Hippocampal formation (tissue), 2 donors: ENCODE data around the gene PKP4.
A peak's percentile ranks its signal among the peaks of the same experiment; 100 is the strongest.

Experiments
- DNase-seq, 2 donors: peaks; one replicate each; lab custom pipeline; 2025; lab: John Stamatoyannopoulos, UW

Gene PKP4

DNA sequence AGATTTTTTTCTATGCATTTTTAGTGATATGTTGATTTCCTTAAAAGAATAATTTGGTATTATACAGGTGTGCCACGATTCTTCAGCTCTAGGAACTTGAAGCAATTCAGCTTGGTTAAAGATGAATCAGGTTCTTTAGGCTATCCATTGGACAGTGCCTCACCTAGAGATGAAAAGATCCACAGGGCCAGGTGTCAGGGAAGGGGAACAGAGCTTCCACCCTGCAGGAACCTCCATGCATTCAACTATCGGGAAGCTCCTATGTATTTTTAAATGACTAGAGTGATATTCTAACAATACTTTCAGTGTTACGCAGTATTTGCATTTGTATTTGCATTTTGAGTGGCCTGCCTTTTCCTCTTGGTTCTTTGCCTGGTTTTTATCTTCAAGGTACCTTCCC is 40.2 kb downstream of the PKP4 start:
- DNase-seq: no peak

- no peak for DNase-seq
These were observed 40.7 kb downstream of the PKP4 start for GRCh38 chr2:158497486-158497885.

- DNase-seq: no peak
These were observed 41.4 kb downstream of the PKP4 start for GRCh38 chr2:158498043-158498748.

GRCh38 chr2:158498749-158499136 is 42.0 kb downstream of the PKP4 start:
- DNase-seq: no peak

DNA sequence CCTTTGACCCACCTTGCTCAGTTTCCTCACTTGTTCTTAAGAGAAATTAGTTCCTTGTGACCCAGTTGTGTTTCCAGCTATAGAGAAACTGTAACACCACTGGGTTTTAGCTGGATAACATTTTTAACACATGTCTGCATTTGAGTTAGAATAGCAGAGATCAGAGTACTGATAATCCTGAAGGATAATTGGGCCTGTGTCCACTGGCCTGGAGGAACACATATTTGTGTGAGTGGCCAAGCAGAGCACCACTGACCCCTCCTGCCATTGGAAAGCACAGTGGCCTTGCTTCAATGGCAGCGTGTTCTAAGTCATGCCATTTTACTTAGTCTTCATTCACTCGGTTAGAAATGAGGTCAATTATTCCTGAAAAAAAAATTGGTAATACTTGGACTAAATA is 42.6 kb downstream of the PKP4 start:
- DNase-seq: no peak

- no peak for DNase-seq
These were observed 43.6 kb downstream of the PKP4 start for GRCh38 chr2:158500333-158500732.

GRCh38 chr2:158501301-158501700 is 44.5 kb downstream of the PKP4 start:
- peak in 1 of 2 donors; percentile 73 for DNase-seq

DNA sequence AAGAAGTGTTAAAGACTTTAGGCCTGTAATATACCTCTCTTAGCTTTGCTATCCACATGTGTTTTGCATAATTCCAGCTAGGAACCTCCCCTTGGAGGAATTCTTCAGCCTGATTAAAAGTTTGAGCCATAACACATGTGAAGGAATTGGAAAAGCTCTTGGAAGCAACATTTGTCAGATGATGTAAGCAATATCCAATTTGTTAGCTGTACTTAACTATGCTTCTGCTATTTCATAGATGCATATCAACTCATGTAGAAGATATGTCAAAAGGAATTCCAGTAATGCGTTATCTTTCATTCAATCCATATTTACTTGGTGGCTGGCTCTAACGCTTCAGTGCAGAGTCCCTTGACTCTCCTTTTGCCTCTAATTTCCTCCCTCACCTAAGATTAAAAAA is 46.2 kb downstream of the PKP4 start:
- no peak for DNase-seq

- no peak for DNase-seq
These were observed 47.3 kb downstream of the PKP4 start for GRCh38 chr2:158504088-158504487.

- DNase-seq: no peak
These were observed 48.7 kb downstream of the PKP4 start for GRCh38 chr2:158505448-158505934.

DNA sequence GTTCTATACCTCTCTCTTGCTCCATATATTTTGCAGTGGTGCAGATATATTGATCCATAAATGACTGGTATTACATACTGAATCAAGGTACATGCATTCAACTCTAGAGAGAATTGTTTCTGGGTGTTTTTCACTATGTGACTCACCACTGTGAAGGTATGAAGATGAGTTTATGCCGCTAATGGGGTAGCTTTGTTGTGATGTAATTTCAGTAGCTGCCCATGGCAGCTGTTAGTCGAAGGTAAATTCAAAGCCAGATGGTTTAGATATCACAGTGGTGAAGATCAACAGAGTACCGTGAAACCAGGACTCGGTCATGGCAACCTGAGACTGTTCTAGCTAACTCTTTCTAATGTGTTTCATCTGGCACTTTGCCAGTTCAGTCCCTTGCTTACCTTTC is 50.4 kb downstream of the PKP4 start:
- DNase-seq: no peak

DNA sequence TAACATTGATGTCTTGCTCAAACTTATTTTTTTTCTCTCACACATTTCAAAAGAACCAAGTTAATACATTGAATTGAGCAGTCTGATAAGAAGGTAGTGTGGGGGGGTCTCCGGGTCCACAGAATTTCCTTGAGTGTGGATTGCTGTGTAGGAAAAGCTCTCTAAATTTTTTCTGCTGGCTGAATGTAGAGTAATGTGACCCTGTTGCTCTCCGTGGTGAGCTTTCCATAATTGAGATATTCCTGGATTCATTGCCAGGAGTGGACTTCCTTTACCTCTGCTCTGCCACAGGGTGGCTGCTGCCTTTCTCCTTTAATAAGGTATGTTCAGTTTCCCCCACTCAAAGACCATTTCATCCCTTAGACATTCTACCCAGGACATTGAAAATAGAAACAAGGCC is 50.9 kb downstream of the PKP4 start:
- DNase-seq: no peak

DNA sequence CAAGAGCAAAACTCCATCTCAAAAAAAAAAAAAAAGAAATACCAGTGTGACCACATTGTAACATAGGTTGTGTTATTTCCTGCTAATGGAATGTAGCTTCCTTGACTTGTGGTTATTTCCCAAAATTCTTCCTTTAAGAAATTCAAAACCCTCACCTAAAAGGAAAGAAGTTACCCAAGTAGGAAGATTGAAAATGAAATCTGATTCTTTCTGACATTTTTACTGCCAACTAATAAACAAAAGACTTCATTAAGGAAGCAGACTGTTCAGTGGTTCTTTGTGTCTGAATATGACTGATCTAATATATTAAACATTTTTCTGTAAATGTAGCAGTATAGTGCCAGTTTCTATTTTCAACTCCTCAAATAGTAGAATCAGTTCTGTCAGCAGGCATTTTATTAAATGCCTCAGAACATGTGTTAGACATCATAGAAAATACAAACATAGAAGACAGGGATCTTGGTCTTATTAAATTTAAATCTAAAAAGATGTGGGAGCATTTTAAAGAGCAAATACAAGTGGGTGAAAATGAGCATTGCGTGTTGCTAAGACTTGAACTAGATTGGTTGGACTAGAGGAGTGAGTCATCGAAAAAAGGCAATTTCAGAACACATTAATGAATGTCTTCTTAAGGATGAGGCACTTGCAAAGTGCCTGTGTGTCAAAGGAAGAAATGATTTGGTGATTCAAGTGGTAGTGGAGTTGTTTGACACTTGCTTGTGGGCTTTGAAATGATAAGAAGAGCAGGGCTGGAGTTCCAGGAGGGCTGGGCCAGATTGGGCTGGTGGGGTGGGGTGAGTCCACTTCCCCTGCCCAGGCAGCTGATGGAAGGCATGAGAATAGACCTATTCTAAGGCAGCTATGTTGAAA is 53.4 kb downstream of the PKP4 start:
- DNase-seq: no peak

DNA sequence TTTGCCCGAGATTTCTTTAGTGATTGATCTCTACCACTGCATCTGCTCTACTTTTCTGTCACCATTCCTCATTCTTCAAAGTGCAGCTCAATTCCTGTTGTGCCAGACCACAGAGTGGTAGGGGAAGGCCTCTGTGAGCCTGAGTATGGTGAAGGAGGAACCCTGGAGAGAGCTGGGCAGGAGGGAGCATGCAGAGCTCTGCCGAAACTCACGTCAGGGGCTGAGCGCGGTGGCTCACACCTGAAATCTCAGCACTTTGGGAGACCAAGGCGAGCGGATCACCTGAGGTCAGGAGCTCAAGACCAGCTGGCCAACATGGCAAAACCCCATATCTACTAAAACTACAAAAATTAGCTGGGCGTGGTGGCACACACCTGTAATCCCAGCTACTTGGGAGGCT is 54.1 kb downstream of the PKP4 start:
- no peak for DNase-seq

DNA sequence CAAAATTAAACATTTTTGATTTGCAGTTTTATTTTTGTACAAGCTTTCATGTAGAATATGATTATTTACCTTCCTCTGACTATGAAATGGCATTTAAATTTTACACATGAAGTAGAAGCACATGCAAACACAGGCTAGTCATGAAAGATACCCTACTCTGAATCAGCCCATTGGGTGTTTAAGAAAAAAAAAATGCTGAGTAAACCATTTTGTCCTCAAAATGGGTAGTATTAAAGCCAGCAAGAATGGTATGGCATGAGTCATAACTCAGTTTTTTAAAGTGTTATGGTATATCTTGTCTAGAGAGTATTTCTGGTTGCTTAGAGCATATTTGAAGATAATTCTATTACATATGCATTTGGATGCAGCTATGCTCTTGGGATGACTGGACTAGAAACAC is 55.0 kb downstream of the PKP4 start:
- no peak for DNase-seq

DNA sequence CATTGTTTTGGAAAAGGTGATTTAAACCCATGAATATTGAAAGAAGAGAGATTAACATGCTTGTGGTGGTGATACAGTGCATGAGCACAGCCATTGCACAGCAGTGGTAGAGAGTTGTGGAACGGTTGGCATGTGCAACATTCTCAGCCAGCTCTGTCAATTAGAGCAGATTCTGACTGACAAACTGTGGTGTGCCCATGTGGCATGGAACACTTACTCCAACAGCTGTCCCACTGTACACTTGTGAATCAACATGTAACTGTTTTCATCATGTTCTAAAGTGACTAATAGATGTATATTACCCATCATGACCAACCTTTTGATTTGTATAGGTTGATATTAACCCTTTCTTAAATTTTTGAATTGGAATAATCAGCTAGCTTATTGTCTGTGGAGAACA is 55.6 kb downstream of the PKP4 start:
- no peak for DNase-seq

- DNase-seq: no peak
These were observed 57.1 kb downstream of the PKP4 start for GRCh38 chr2:158513841-158514240.

DNA sequence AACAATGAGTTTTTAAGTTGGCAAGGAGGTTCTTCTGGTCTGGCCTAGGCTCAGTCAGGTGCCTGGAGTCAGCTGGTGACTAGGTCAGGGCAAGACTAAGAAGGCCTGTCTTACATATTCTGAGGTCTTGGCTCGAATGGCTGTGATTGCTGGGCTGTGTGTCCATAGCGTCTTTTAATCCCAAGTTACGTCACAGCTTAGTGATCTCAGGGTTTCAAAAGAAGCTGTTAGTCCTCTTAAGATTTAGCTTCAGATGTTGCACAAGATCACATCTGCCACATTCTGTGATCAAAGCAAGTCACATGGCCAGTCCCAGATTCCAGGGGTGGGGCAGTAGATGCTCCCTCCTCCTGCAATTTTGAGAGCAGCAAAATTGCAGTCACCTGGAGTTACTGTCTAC is 61.3 kb downstream of the PKP4 start:
- DNase-seq: no peak

DNA sequence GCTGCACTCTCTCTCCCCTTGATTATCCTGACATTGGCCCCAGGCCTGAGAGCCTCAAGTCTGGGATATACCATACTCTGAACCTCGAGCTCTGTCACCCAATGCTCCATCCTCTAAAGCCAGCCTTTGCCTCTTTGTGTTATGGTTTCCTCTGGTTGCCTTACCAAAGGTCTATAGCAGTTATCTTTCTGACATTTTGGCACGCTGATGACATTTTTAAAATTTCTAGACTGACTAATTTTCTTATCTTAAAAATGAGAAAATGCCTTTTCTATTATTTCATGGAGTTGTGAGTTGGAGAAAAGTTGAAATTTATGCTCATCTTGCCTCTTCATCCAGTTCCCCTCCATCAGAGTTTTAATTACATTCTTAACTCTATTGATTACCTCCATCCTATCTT is 62.7 kb downstream of the PKP4 start:
- no peak for DNase-seq

DNA sequence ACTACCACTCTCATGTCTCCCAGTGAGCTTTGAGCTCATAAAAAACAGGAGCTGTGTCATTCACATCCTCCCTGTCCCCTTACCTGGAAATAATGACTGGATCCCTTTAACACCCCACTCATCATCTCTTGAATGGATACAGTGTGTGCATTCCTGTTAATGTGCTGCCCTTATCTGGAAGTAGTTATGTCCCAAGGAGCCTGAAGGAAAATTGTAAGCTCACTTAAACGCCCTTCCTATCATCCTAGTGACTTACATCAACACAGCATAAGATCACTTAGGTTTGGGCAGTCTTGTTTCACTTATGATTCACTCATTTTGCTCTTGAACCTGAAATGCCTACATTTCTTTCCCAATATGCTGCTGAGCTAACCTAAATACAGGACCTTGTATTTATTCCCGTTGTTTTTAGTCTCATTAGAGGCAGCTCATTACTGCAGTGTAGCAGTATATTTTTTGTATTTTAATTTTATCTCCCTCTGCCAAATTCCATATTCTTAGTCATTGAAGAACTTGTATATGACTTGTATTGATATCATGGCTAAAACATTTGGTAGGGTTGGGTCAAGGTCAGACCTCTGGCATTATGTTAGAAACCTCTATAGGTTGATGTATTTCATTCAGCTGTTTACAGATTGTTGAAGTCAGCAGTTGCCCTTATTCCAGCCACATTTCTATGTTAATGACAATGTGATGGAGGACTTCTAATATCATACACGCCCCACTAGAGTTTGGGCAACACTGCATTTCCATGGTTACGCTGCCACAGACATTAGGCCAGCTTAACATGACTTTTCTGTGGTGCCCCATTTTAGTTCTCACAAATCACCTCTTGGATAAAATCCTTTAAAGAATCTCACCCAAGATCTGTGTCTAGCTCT is 72.9 kb downstream of the PKP4 start:
- no peak for DNase-seq

DNA sequence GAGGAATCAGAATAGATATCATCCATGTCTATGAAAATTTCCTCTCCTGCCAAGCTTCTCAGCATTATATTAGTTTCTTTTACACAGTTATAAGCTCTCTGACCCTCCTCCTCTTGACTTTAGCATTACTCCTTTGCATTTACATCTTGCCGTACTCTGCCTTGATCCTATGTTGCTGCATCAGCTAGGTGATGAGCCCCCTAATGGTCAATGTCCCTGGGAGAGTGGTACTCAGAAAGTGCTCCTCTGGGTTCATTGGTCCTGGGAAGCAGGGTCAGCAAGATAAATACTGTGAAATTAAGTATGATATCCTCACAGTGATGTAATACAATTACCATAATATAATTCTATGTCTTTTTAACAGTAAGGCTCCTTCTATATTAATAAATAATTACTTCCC is 74.1 kb downstream of the PKP4 start:
- no peak for DNase-seq

- DNase-seq: no peak
These were observed 76.3 kb downstream of the PKP4 start for GRCh38 chr2:158533009-158533408.
